GM03348 (cell line): ENCODE results near the gene PRKCE.
"Not testable (repeated sequence)": the region's sequence is repeated elsewhere in the genome, so short reads cannot be mapped to it uniquely, and the experiment has no call there.

Source experiments
- DNase-seq: peaks from one replicate; pipeline ENCODE4 v3.0.0; 2012; ENCODE audit warnings: low spot score

Gene PRKCE

DNA sequence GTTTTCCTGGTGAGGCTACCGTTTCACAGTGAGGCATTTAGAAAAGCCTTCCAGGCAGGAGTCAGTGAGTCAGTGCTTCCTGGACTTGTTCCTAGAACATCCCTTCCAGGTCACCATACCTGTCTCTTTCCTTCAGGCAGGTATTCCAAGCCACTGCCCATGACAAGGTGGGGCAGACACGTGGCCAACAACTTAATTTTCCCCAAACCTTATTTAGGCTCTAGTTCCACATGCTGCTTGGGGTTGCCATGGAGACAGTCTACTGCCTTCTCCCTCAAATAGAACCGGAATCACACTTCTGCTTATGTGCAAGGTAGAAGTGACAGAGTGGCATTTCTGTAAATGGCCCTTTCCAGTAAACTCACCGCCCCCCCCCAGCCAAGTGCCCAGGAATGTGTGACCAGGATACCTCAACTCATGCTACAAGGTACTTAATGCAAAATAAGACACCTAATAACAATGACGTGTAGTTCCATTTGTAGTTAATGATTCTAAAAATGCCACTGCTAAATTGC, 258.3 kb downstream of the PRKCE start:
- DNase-seq = no peak

DNA sequence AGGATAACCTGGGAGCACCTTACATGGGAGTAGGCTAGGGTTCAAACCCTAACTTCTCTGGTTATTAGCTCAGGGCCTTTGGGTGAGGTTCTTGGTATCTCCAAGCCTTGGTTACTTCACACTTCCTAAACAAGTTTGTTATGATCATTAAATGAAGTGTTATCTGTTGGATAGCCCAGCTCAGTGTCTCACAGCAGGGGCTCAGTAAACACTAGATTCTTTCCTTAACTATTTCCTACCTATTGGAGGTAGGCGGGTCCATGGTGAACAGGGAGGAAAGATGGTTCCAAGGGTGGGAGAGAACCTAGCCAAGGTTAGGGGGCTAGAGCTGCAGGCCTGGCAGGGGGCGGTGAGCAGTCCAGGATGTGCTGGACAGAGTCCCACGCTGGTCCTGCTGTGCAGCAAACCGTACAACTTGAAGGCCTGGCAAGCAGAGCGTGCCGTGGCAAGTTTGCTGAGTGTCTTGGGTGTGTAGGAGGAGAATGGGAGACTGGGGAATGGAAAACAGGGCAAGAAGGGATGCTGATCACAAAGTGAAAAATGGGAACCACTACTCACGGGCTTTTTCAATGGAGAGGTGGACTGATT, 259.1 kb downstream of the PRKCE start:
- no peak for DNase-seq

DNA sequence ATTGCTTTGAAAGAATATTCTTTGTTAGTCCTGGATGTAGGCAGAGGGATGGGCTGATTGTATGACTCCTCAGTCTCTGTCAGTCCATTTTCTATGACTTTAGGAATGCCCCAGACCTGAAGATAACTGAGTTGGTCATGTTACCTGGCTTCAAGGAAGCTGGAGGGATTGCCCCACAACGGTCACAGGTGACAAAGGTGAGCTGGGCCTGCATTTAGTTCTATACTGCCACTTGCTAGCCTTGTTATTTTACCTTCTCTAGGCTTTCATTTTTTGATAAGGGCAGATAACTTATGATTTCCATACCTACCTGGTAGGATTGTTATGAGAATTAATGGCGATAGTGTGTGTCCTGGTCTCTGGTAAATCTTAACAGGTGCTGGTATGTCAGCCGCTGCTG, 260.1 kb downstream of the PRKCE start:
- DNase-seq = no peak

DNA sequence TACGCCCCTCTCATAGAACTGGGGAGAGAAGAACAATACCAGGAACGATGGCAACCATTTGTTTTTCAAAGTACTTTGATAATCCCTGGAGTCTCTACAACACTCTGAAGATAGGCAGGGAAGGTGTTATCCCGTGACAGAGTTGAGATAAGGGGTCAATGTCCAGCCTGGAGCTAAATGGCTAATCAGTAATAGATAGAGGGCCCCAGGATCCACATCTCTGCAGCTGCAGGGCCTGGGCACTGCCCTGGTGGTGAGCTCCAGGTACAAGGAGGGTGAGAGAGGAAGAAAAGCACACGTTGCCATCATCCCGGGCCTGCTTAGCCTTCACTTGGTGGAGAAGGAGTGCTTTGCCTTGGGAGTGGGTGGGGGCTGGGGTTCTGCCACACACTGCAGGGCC, 260.6 kb downstream of the PRKCE start:
- no peak for DNase-seq

DNA sequence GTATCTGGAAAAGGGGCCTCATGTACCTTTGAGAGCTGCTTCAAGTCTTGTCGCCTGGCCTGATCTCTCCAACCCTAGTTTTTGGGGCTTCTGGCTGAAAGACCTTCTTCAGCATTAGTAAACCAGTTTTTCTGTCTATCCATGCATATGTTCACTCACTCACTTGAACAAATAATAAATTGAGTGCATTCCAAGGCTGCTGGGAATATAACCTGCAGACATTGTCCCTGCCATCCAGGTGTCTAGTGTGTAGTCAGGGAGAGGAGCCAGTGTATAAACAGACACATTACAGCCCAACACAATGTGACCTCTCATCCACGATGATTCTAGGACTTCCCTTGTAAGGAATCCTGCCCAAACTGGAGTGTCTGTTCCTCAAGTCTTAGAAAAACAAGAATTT, 262.1 kb downstream of the PRKCE start:
- no peak for DNase-seq

DNA sequence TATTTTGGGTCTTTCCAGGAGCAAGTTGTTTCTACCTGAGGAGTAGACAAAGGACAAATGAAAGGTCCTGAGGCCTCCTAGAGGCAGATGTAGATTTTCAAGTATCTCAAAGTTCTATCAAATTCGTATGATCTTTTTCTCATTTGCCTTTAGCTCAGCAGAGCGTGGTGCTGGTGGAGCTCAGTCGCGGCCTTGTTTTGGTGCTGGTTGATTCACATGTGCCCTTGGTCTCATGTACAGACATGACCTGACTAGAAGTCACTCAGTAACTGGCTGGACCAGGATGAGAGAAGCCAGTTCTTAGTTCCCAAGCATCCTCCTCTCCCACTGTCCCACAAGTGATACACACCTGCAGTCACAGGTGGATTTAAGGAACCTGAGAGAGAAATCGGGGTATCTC, 264.0 kb downstream of the PRKCE start:
- DNase-seq = no peak

DNA sequence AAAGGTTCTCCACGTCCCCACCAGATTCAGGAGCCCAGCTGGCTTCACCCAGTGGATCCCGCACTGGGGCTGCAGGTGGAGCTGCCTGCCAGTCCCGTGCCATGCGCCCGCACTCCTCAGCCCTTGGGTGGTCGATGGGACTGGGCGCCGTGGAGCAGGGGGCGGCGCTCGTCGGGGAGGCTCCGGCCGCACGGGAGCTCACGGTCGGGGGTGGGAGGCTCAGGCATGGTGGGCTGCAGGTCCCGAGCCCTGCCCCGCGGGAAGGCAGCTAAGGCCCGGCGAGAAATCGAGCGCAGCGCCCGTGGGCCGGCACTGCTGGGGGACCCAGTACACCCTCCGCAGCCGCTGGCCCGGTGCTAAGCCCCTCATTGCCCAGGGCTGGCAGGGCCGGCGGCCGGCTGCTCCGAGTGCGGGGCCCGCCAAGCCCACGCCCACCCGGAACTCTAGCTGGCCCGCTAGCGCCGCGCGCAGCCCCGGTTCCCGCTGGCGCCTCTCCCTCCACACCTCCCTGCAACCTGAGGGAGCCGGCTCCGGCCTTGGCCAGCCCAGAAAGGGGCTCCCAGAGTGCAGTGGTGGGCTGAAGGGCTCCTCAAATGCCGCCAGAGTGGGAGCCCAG, 266.2 kb downstream of the PRKCE start:
- not testable (repeated sequence) for DNase-seq

DNA sequence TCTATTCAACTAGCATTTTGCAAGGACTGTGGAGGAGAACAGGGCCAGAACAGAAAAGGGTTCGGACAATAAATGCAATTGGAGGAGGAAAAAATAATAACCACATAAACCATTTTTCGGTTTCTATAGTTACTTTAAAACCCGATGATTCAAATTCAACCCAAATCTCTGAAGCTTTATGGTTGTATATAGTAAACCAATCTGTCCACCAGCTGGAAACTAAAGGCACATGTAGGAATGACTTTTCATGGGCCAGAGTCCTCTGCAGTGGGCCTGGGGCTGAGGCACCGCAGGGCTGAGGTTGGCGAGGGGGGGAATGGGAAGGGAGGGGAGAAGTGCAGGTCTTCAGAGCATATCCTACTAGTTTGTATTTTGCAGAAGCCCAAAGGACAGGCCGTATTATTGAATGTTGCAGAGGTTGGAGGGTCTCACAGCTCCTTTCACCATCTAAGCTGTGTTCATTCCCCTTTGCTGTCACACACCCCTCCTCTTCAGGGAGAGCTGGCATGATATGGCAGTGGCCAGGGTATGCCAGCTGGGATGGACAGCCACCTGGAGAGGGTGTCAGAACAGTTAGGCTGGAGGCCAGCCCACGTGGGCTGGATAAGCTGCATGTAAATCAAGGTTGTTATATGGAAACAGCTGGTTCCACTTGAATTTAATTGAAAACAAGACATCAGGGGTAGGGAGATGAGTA, 267.1 kb downstream of the PRKCE start:
- no peak for DNase-seq

DNA sequence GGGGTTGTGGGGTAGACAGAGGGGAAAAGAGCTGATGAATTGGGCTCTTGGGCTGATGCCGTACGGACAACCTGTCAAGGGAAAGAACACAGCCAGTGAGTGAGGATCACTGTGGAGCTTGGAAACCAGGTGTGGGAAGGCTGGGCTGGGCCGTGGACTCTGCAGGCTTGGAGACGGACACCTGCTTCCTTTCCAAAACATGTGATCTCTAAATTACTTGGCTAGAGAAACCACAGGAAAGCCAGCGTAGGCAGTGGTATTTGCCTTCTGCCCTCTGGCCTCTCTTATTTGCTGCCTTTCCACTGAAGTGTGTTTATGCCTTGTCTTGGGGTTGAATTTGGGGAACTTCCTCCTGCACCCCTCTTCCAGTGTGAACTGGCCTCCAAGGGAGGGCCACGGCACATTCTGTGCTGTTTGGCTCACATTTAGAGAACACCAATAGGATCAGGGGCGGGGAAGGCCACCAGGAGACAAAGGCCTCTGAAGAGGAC, 267.7 kb downstream of the PRKCE start:
- no peak for DNase-seq

DNA sequence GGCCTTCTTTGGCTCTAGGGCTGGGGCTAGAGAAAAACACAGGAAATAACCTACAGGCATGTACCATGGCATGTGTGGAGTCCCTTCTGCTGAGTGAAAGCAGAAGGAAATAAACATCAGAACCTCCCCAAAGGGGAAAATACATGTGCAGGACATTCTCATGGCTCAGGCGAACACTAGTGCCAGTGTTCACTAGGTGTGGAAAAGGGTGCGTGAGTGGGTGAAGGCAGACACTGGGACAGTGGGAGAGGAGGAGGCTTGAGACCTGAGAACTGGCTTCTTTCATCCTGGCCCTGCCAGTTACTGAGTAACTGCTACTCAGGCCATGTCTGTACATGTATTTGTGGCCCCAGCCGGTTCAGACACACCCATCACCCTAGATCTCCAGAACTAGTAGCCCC, 268.2 kb downstream of the PRKCE start:
- DNase-seq = no peak

DNA sequence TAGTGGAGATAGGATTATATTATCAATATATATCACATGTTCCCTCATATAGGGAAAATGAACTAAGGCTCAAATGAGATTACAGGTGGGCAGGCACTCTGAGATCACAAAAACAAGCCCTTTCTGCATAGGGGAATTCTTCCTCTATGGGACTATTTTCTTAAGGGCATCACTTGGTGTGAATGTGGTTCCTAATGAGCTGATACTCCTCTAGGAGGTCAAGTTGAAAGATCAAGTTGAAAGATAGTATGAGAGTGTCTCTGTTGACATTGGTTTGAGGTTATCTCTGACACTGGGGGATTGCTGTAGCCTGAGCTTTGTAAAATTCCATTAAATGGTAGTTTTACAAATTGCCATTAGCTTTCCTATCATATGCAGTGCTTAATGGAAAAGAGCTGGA, 270.4 kb downstream of the PRKCE start:
- DNase-seq = no peak

DNA sequence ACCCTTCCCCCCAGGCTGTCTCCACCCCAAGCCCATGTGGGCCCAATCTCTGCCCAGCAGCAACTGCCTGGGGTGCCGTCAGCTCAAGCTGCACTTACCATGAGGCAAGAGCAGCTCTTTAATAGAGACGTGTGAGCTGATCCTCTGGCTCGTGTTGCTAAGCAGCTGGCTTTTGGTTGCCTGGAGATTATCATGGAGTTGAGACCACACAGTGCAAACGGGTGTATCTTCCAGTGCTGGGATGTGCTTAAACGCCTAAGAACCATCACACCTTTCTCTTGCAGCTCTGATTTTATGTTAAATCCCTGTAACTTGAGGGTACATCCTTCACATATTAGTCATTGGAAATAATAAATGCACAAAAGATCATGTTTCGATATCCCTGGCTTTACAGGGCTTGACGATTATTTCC, 271.1 kb downstream of the PRKCE start:
- no peak for DNase-seq

DNA sequence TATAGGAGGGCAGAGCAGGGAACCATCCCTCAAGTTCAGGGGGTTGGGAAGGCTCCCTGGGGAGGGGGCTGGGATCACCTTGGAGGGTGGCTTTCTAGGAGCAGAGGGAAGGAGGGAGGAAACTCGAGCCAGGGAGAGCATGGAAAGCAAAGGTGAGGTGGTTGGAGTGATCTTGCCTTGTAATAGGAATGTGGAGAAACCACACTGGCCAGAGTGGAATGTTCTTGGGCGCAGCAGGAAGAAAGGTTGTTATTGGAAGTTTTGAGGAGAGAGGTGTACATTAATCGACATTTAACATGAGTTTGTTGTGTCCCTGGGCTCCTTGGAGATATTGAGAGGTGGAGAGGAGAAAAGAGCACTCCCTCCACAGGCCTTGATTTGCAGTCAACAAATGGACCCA, 272.2 kb downstream of the PRKCE start:
- no peak for DNase-seq

DNA sequence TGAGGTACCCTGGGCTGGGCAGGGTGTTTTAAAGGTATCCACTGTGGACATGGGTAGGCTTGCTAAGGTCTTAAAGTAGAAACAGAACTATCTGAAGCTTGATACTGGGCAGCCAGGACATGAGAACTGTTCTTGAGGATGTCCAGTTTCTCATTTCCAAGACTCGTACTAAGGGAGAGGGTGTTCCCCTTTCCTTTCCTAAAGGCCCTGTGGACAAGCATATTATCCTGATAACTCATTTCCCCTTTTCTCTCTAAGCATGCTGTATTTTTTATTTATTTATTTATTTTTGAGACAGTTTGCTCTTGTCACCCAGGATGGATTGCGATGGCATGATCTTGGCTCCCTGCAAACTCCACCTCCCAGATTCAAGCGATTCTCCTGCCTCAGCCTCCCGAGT, 273.6 kb downstream of the PRKCE start:
- DNase-seq = no peak

DNA sequence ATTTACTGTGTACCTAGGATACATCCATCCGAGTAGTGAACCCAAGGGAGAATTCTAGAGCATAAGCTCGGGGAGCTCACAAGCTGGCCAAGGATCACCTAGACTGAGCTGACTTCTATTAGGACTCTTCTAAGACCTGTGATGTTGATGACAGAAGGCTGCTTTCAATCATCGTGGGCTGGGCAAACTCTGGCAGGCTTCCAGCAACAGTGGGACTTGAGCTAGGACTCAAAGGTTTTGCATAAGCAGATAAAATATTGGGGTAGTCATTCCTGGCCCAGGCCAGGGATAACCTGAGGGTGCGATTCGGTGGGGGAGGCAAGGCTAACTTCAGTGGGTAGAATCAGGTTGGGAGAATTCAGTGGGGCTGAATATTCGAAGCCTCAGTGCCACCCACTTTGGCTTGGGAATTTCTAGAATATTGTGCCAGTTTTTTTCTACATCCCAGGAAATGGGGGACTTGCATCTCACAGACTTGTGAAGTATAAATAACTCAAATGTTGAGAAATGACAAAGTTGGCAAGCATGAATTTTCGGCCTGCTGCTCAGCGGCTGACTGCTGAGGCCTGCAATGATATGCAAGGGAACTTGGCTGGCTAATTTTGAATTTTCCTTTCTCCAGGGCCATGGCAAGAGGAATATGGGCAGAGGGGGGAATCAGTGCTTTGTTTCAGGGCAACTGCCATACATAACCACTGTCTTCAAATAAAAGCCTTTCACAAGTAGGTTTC, 274.3 kb downstream of the PRKCE start:
- no peak for DNase-seq

DNA sequence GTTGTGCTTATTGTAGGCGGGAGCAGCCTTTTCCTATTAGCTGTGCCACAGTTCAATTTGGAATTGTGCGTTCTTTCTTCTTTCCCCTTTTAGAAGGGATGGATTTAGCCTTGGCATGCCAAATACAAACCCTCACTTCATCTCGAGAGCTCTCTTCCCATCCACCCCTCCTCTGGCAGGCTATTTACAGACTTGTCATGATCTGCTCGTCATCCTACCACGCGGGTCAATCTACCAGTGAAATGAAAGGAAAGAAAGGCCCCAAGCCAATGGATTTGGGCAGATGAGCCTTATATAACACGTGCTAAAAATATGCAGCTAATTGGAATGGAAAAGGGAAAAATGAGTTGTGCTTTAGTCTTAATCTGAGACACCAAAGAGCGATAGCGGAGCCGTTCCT, 277.5 kb downstream of the PRKCE start:
- DNase-seq = no peak

DNA sequence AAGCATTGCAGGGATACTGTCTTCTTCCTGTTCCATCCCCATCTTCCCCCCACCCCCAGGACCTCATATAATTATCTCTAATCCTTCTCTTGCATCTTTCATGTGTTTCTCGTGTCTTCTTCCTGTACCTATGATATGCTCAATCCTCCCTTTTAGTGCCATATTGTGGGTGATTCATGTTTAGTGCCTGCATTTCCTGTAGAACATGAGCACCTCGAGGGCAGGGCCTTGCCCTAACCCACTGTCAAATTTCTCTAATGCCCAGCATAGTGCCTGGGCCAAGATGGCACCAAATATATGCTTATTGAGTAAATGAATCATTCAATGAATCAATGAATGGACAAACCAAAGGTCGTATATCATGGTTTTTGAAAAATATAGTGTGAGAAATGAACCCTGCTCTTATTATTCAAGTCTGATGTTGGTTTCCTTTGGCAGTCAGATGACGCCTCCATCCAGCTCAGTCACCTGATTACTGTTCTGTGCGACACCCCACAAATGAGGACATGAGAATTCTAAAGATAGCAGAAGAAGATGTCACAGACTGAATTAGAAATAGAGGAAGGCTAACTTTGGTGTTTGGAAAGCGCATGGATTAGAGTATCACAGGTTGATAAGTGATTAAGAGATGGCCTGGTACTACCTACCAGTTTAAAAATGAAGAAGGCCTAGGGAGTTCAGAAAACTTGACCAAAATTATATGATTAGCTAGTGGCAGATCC, 278.4 kb downstream of the PRKCE start:
- DNase-seq = no peak

DNA sequence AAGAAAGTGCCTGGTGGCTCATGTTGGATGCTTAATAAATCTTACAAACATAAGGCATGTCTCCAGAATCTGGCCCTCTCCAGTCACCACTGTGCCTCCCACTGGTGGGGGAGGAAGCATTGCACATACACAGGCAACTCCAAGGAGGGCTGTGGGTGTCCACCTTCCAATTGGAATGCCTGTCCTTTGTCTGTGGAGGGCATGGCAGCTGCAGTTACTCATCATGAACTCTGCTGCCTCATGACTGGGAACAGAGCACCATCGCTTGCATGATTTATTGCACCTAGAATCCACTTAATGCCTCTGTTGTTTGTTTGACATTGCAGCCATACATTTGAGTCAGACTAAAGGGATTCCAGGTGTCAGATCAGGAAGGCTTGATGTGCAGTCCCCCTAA, 278.9 kb downstream of the PRKCE start:
- DNase-seq = peak; percentile 48

DNA sequence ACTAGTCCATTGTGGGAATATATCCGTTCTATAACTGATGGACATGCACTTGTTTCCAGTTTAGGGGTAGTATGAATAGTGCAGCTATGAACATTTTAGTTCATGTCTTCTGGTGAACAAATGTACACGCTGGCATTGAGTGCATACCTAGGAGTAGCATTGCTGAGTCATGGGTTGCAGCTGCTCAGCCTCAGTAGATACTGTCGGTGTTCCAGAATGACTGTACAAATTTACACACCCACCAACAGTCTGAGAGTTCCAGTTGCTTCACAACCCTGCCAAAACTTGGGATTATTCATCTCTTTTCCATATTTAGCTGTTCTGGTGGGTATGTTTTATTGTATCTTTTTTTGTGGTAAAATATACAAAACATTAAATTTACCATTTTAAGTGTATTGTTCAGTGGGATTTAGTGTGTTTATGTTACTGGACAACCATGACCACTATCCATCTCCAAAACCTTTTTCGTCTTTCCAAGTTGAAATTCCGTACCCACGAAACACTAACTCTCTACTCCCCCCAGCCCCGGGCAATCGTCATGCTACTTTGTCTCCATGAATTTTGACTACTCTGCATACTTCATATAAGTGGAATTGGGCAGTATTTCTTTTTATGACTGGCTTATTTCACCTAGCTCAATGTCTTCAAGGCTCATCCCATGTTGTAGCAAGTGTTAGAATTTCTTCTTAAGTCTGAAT, 281.0 kb downstream of the PRKCE start:
- DNase-seq = peak; percentile 50

DNA sequence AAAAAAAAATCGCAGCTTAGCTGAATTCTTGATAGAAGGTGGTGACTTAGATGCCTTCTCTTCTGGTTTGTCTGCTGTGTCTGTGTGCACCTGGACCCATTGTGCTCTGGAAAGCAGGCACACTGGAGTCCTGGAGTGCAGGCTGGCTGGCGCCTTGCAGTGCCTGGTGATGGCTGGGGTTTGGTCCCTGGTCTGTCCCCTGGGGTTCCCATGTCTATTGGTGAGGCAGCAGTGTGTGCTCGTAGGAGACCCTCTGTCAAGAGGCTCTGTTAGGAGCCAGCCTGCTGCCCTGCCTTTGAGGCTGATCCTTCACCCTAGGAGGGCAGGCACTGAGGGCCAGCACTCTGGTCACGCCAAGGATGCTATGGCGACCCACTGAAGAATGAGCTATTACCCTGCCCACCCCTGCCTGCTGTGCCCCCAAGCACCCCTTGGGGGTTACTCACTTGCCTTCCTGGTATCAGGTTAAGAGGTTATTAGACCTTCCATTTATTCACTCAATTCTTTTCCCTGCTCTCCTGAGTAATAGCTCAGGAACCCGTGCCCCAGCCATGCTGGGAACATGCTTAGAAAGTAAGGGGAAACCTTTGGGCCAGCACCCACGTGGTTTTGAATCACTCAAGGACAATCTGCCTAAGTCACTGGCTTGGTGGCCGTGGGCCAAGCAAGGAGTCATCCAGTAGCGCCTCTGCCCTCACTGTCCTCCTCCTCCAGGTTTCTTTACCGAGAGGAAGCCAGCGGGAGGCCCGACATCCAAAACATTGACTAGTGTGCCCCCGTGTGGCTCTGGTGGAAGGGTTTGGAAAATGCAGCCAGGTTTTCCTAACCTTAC, 284.5 kb downstream of the PRKCE start:
- DNase-seq = peak; percentile 93

DNA sequence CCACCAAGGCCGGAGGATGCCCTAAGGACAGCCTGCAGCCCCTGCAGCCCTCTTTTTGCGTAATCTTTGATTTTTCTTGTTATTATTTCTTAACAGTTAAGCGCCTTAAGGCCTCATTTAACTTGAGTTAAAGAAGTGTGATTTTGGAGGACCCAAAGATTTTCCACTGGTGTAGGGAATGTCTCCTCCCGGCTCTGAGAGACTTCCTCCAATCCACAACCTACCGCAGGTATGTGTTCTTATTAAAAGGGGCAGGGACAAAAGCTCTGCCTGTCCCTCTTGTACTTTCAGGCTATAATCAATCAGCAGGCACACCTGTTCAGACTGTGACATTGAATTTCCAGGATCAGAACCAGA, 285.1 kb downstream of the PRKCE start:
- no peak for DNase-seq
